ENCODE results near the gene RPL3.
"Not testable (repeated sequence)": the region's sequence is repeated elsewhere in the genome, so short reads cannot be mapped to it uniquely, and the experiment has no call there.

RPL3 gene

GRCh38 chr22:39343259-39344045, 24.0 kb upstream of the RPL3 start:
- H3K36me3 ChIP-seq (ENCODE audit: control insufficient read depth in 1 of 2, insufficient read depth in 2 of 2, low read depth in 1 of 2, low read length in 2 of 2): no peaks in the 10 kb centered on the region
- no peaks in the 10 kb centered on the region for H3K79me1 ChIP-seq (replicated peaks; ENCODE audit: low read length, poor library complexity, severe bottlenecking)
- H3K9me3 ChIP-seq (ENCODE audit: control insufficient read depth, low read length): no peaks in the 10 kb centered on the region
- H3K23ac ChIP-seq (ENCODE audit: low read length in 2 of 2): no peak overlapping the region
- no peak overlapping the region for H2BK12ac ChIP-seq (ENCODE audit: low read length in 2 of 2)
- H2AK5ac ChIP-seq (ENCODE audit: low read length, severe bottlenecking): no peak overlapping the region
- H3K18ac ChIP-seq (ENCODE audit: low read depth in 1 of 2, low read length in 2 of 2): no peak overlapping the region
- no peak overlapping the region for H3K14ac ChIP-seq (ENCODE audit: low read length in 2 of 2)
- no peak overlapping the region for H2AFZ ChIP-seq (ENCODE audit: low read depth, low read length)
- 33% methylated on average over 8 of the region's 15 CpGs for WGBS
- no peak overlapping the region for H2BK5ac ChIP-seq (ENCODE audit: low read depth, low read length, poor library complexity, severe bottlenecking)
- peak; percentile 66 for DNase-seq
- H3K9ac ChIP-seq (ENCODE audit: low read length): no peak overlapping the region
- no peak overlapping the region for H3K27ac ChIP-seq (ENCODE audit: low read length, poor library complexity, severe bottlenecking)
- no peak overlapping the region for H3K4ac ChIP-seq (ENCODE audit: low read depth in 1 of 2, low read length in 2 of 2)
- H3K4me3 ChIP-seq (ENCODE audit: insufficient read depth in 1 of 2, low read depth in 1 of 2, low read length in 2 of 2): no peak overlapping the region
- no peak overlapping the region for H2BK15ac ChIP-seq (ENCODE audit: low read depth, poor library complexity, severe bottlenecking)
- H4K91ac ChIP-seq (ENCODE audit: low read length): no peak overlapping the region
- no peak overlapping the region for H4K8ac ChIP-seq (ENCODE audit: low read length)
- H3K27me3 ChIP-seq (ENCODE audit: control insufficient read depth in 1 of 2, insufficient read depth in 1 of 2, low read length in 2 of 2): peaks cover 6 to 17% of the 10 kb centered on the region in 2 experiments
- H3K4me2 ChIP-seq (ENCODE audit: low read length, poor library complexity, severe bottlenecking): no peak overlapping the region
- no peaks in the 10 kb centered on the region for H3K4me1 ChIP-seq (ENCODE audit: control insufficient read depth, insufficient read depth, low read depth, low read length)
- H2BK120ac ChIP-seq (ENCODE audit: low read depth, low read length): no peak overlapping the region

- peak overlapping the region in 1 of 2 experiments; percentile 54 for H3K18ac ChIP-seq (ENCODE audit: low read depth in 1 of 2, low read length in 2 of 2)
- no peak overlapping the region for H3K4me3 ChIP-seq (ENCODE audit: insufficient read depth in 1 of 2, low read depth in 1 of 2, low read length in 2 of 2)
- H4K91ac ChIP-seq (ENCODE audit: low read length): no peak overlapping the region
- H3K9ac ChIP-seq (ENCODE audit: low read length): no peak overlapping the region
- no peak overlapping the region for H2BK120ac ChIP-seq (ENCODE audit: low read depth, low read length)
- H4K8ac ChIP-seq (ENCODE audit: low read length): no peak overlapping the region
- no peaks in the 10 kb centered on the region for H3K36me3 ChIP-seq (ENCODE audit: control insufficient read depth in 1 of 2, insufficient read depth in 2 of 2, low read depth in 1 of 2, low read length in 2 of 2)
- 69% methylated on average over 3 of the region's 3 CpGs for WGBS
- no peaks in the 10 kb centered on the region for H3K79me1 ChIP-seq (replicated peaks; ENCODE audit: low read length, poor library complexity, severe bottlenecking)
- no peaks in the 10 kb centered on the region for H3K9me3 ChIP-seq (ENCODE audit: control insufficient read depth, low read length)
- H3K14ac ChIP-seq (ENCODE audit: low read length in 2 of 2): no peak overlapping the region
- no peak overlapping the region for H2AK5ac ChIP-seq (ENCODE audit: low read length, severe bottlenecking)
- no peak overlapping the region for H2BK12ac ChIP-seq (ENCODE audit: low read length in 2 of 2)
- no peak overlapping the region for H3K27ac ChIP-seq (ENCODE audit: low read length, poor library complexity, severe bottlenecking)
- H3K23ac ChIP-seq (ENCODE audit: low read length in 2 of 2): no peak overlapping the region
- no peaks in the 10 kb centered on the region for H3K4me1 ChIP-seq (ENCODE audit: control insufficient read depth, insufficient read depth, low read depth, low read length)
- H3K27me3 ChIP-seq (ENCODE audit: control insufficient read depth in 1 of 2, insufficient read depth in 1 of 2, low read length in 2 of 2): peaks cover 6 to 17% of the 10 kb centered on the region in 2 experiments
- H3K4ac ChIP-seq (ENCODE audit: low read depth in 1 of 2, low read length in 2 of 2): no peak overlapping the region
- H2AFZ ChIP-seq (ENCODE audit: low read depth, low read length): no peak overlapping the region
- H2BK15ac ChIP-seq (ENCODE audit: low read depth, poor library complexity, severe bottlenecking): no peak overlapping the region
- DNase-seq: no peak
- H2BK5ac ChIP-seq (ENCODE audit: low read depth, low read length, poor library complexity, severe bottlenecking): no peak overlapping the region
- H3K4me2 ChIP-seq (ENCODE audit: low read length, poor library complexity, severe bottlenecking): no peak overlapping the region
Measured at GRCh38 chr22:39341179-39341578, 21.8 kb upstream of the RPL3 start.

- H3K14ac ChIP-seq (ENCODE audit: low read length in 2 of 2); H3K4ac ChIP-seq (ENCODE audit: low read depth in 1 of 2, low read length in 2 of 2); H2AFZ ChIP-seq (ENCODE audit: low read depth, low read length); H2BK5ac ChIP-seq (ENCODE audit: low read depth, low read length, poor library complexity, severe bottlenecking); H4K8ac ChIP-seq (ENCODE audit: low read length); H3K36me3 ChIP-seq (ENCODE audit: control insufficient read depth in 1 of 2, insufficient read depth in 2 of 2, low read depth in 1 of 2, low read length in 2 of 2); H4K91ac ChIP-seq (ENCODE audit: low read length); H3K9ac ChIP-seq (ENCODE audit: low read length); H3K23ac ChIP-seq (ENCODE audit: low read length in 2 of 2); H2BK120ac ChIP-seq (ENCODE audit: low read depth, low read length); H3K4me2 ChIP-seq (ENCODE audit: low read length, poor library complexity, severe bottlenecking); H3K27me3 ChIP-seq (ENCODE audit: control insufficient read depth in 1 of 2, insufficient read depth in 1 of 2, low read length in 2 of 2); H2BK12ac ChIP-seq (ENCODE audit: low read length in 2 of 2); H2AK5ac ChIP-seq (ENCODE audit: low read length, severe bottlenecking); H3K27ac ChIP-seq (ENCODE audit: low read length, poor library complexity, severe bottlenecking); H3K4me1 ChIP-seq (ENCODE audit: control insufficient read depth, insufficient read depth, low read depth, low read length); H3K18ac ChIP-seq (ENCODE audit: low read depth in 1 of 2, low read length in 2 of 2); H3K4me3 ChIP-seq (ENCODE audit: insufficient read depth in 1 of 2, low read depth in 1 of 2, low read length in 2 of 2); H3K79me1 ChIP-seq (replicated peaks; ENCODE audit: low read length, poor library complexity, severe bottlenecking); H3K9me3 ChIP-seq (ENCODE audit: control insufficient read depth, low read length); H2BK15ac ChIP-seq (ENCODE audit: low read depth, poor library complexity, severe bottlenecking): not testable (repeated sequence)
- DNase-seq: peak; percentile 45
- WGBS: 58% methylated on average over 5 of the region's 7 CpGs
Measured at GRCh38 chr22:39339775-39340174, 20.4 kb upstream of the RPL3 start.

DNA sequence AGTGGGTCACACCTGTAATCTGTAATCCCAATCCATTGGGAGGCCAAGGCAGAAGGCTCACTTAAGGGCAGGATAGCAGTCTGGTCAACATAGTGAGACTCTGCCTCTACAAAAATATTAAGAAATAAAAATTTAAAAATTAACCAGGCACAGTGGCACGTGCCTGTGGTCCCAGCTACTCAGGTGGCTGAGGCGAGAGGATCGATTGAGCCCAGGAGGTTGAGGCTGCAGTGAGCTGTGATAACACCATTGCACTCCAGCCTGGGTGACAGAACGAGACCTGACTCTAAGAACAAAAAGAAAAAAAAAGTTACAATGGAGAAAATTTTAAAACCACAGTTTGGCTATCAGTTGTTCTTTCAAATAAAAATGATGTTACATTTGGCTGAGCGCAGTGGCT, 17.0 kb upstream of the RPL3 start:
- Histone ChIP-seq H2BK5ac (ENCODE audit: low read depth, low read length, poor library complexity, severe bottlenecking) (no peak overlapping the region), H3K4me3 (ENCODE audit: insufficient read depth in 1 of 2, low read depth in 1 of 2, low read length in 2 of 2) (no peak overlapping the region), H3K36me3 (ENCODE audit: control insufficient read depth in 1 of 2, insufficient read depth in 2 of 2, low read depth in 1 of 2, low read length in 2 of 2) (no peaks in the 10 kb centered on the region), H3K9me3 (ENCODE audit: control insufficient read depth, low read length) (no peaks in the 10 kb centered on the region), H3K27me3 (ENCODE audit: control insufficient read depth in 1 of 2, insufficient read depth in 1 of 2, low read length in 2 of 2) (no peaks in the 10 kb centered on the region), H3K4me1 (ENCODE audit: control insufficient read depth, insufficient read depth, low read depth, low read length) (no peaks in the 10 kb centered on the region), H4K91ac (ENCODE audit: low read length) (no peak overlapping the region), H3K4me2 (ENCODE audit: low read length, poor library complexity, severe bottlenecking) (no peak overlapping the region), H3K27ac (ENCODE audit: low read length, poor library complexity, severe bottlenecking) (no peak overlapping the region), H3K79me1 (replicated peaks; ENCODE audit: low read length, poor library complexity, severe bottlenecking) (no peaks in the 10 kb centered on the region), H2AK5ac (ENCODE audit: low read length, severe bottlenecking) (no peak overlapping the region), H3K18ac (ENCODE audit: low read depth in 1 of 2, low read length in 2 of 2) (no peak overlapping the region), H2BK15ac (ENCODE audit: low read depth, poor library complexity, severe bottlenecking) (no peak overlapping the region), H3K9ac (ENCODE audit: low read length) (no peak overlapping the region), H2AFZ (ENCODE audit: low read depth, low read length) (no peak overlapping the region), H2BK120ac (ENCODE audit: low read depth, low read length) (no peak overlapping the region), H3K14ac (ENCODE audit: low read length in 2 of 2) (no peak overlapping the region), H3K4ac (ENCODE audit: low read depth in 1 of 2, low read length in 2 of 2) (no peak overlapping the region), H4K8ac (ENCODE audit: low read length) (no peak overlapping the region), H3K23ac (ENCODE audit: low read length in 2 of 2) (no peak overlapping the region), H2BK12ac (ENCODE audit: low read length in 2 of 2) (no peak overlapping the region)
- no peak for DNase-seq
- 79% methylated on average over 4 of the region's 5 CpGs for WGBS
